ENCODE data around the gene KRR1.

The KRR1 gene

GRCh38 chr12:75511116-75512048 is at the start of gene KRR1:
TSS of gene KRR1 (minus strand) at chr12:75511609. CDS start at chr12:75511597, 12 bp downstream.
- peak; percentile 85 for DNase-seq

GRCh38 chr12:75560167-75560566 is 48.8 kb upstream of the KRR1 start:
- no peak for DNase-seq

- DNase-seq, result no peak
These were observed 46.9 kb upstream of the KRR1 start for GRCh38 chr12:75558287-75558686.

GRCh38 chr12:75556311-75556899 is 45.0 kb upstream of the KRR1 start:
- no peak for DNase-seq

GRCh38 chr12:75554556-75554880 is 43.1 kb upstream of the KRR1 start:
- no peak for DNase-seq

GRCh38 chr12:75553836-75554555 is 42.6 kb upstream of the KRR1 start:
- no peak for DNase-seq

GRCh38 chr12:75553398-75553797 is 42.0 kb upstream of the KRR1 start:
- no peak for DNase-seq

- DNase-seq, result no peak
These were observed 40.1 kb upstream of the KRR1 start for GRCh38 chr12:75551477-75551876.

GRCh38 chr12:75550401-75551240 is 39.2 kb upstream of the KRR1 start:
- no peak for DNase-seq

GRCh38 chr12:75549989-75550388 is 38.6 kb upstream of the KRR1 start:
- DNase-seq, result no peak

GRCh38 chr12:75548879-75549278 is 37.5 kb upstream of the KRR1 start:
- DNase-seq, result no peak

GRCh38 chr12:75545636-75546035 is 34.2 kb upstream of the KRR1 start:
- no peak for DNase-seq

- DNase-seq, result no peak
These were observed 32.1 kb upstream of the KRR1 start for GRCh38 chr12:75543529-75543928.

GRCh38 chr12:75542942-75543341 is 31.5 kb upstream of the KRR1 start:
- no peak for DNase-seq

- DNase-seq, result no peak
These were observed 28.5 kb upstream of the KRR1 start for GRCh38 chr12:75539889-75540288.

- DNase-seq, result no peak
These were observed 21.8 kb upstream of the KRR1 start for GRCh38 chr12:75533239-75533638.

- DNase-seq, result no peak
These were observed 18.4 kb upstream of the KRR1 start for GRCh38 chr12:75529826-75530225.

- DNase-seq, result no peak
These were observed 17.9 kb upstream of the KRR1 start for GRCh38 chr12:75529316-75529715.

GRCh38 chr12:75528692-75529091 is 17.3 kb upstream of the KRR1 start:
- DNase-seq, result no peak

- DNase-seq, result no peak
These were observed 16.9 kb upstream of the KRR1 start for GRCh38 chr12:75528272-75528671.

- DNase-seq, result peak; percentile 18
These were observed 15.5 kb upstream of the KRR1 start for GRCh38 chr12:75526655-75527511.

GRCh38 chr12:75525263-75525662 is 13.9 kb upstream of the KRR1 start:
- no peak for DNase-seq

Data from NCI-H187 treated with DMSO at 0.1 percent for 48 hours (cell line).